Uterus (tissue), 4 donors: Measurements from ENCODE around the gene SLC6A6. TPM values are rescaled to one million over a fixed set of nuclear protein-coding genes. Genes with fewer than 3 reads are reported as not detected.
A peak's percentile ranks its signal among the peaks of the same experiment; 100 is the strongest.

ENCODE experiments used
- DNase-seq, 2 donors: peaks; one replicate each; pipeline ENCODE4 v3.0.0-alpha.2; 2019 to 2020
- H3K27ac ChIP-seq, 2 donors: fragments of 200-600 bp; sonication (generic); 1 replicate in 1 of 2; 2 replicates in 1 of 2; pipeline ENCODE4 v1.5.1; 2016 to 2018
- H3K27me3 ChIP-seq, 2 donors: fragments of 200-600 bp; sonication (generic); one replicate each; pipeline ENCODE4 v1.5.1; 2018 to 2019; ENCODE audit warnings: control low read depth in 1 of 2
- H3K36me3 ChIP-seq, 2 donors: fragments of 200-600 bp; sonication (generic); one replicate each; pipeline ENCODE4 v1.5.1; 2019; ENCODE audit warnings: control low read depth in 1 of 2
- H3K4me1 ChIP-seq, 2 donors: fragments of 200-600 bp; sonication (generic); one replicate each; pipeline ENCODE4 v1.5.1; 2018 to 2019; ENCODE audit warnings: control low read depth in 1 of 2
- H3K4me3 ChIP-seq, 2 donors: fragments of 200-600 bp; sonication (generic); 1 replicate in 1 of 2; 2 replicates in 1 of 2; pipeline ENCODE4 v1.5.1; 2018 to 2019; ENCODE audit warnings: mild to moderate bottlenecking in 1 of 2
- H3K9me3 ChIP-seq, 2 donors: fragments of 200-600 bp; sonication (generic); one replicate each; pipeline ENCODE4 v1.5.1; 2019; ENCODE audit warnings: control low read depth in 1 of 2
- CTCF ChIP-seq, 4 experiments: fragments of 200-600 bp in 2 of 4; fragments of 450-650 bp in 2 of 4; sonication (generic) in 2 of 4; IDR thresholded peaks; one replicate each; pipeline ENCODE4 v1.5.1; 2016 to 2019; ENCODE audit warnings: antibody characterized with exemption in 4 of 4, mild to moderate bottlenecking in 2 of 4, moderate library complexity in 1 of 4
- POLR2A ChIP-seq, 2 donors: fragments of 450-650 bp; IDR thresholded peaks; one replicate each; pipeline ENCODE4 v1.6.1; 2016; ENCODE audit warnings: antibody characterized with exemption in 2 of 2, mild to moderate bottlenecking in 1 of 2, moderate library complexity in 1 of 2
- intact Hi-C: fragments of 100-400 bp; cut with DNase I; formaldehyde crosslinking; loops from one replicate; pipeline ENCODE4 v1.15.1; 2023; ENCODE audit warnings: low total_unique reads
- total RNA-seq, 4 donors: library from RNA; depleted of rRNA in 3 of 4; stranded (reverse); fragments of >200 nt in 3 of 4; gene quantifications; one replicate each; pipeline versions ENCODE4 v1.1.0 to v1.2.4, GENCODE V29; 2014 to 2023
- donor health status: DM: yes; HTN: yes; CAD: no.

Gene SLC6A6
- total RNA-seq, 4 donors from 2014 or later, result 15.9 to 37.5 (median 18.0) TPM

- H3K27ac ChIP-seq, result peak overlapping the region; percentile 78 to 90
- no peak for DNase-seq
- H3K4me1 ChIP-seq, result peaks cover 8 to 13% of the 10 kb centered on the region in 2 donors
- intact Hi-C loops, result no loop called here
- H3K27me3 ChIP-seq, result no peaks in the 10 kb centered on the region
- no peaks in the 10 kb centered on the region for H3K9me3 ChIP-seq
- H3K4me3 ChIP-seq, result no peak overlapping the region
- TF ChIP-seq POLR2A (IDR thresholded peaks at IDR 0.05), result no peak
- no peaks in the 10 kb centered on the region for H3K36me3 ChIP-seq
These were observed 51.7 kb downstream of the SLC6A6 start for GRCh38 chr3:14453876-14454638.

- Histone ChIP-seq H3K27me3 (no peaks in the 10 kb centered on the region), H3K27ac (peak overlapping the region; percentile 78 to 90), H3K9me3 (no peaks in the 10 kb centered on the region), H3K36me3 (no peaks in the 10 kb centered on the region), H3K4me1 (peaks cover 8 to 13% of the 10 kb centered on the region in 2 donors), H3K4me3 (no peak overlapping the region)
- intact Hi-C loops, result no loop called here
- no peak for TF ChIP-seq POLR2A (IDR thresholded peaks at IDR 0.05)
- no peak for TF ChIP-seq CTCF (IDR thresholded peaks at IDR 0.05)
- no peak for DNase-seq
These were observed 52.4 kb downstream of the SLC6A6 start for GRCh38 chr3:14454639-14455310.

GRCh38 chr3:14455571-14456317 is 53.3 kb downstream of the SLC6A6 start:
- Histone ChIP-seq H3K27me3 (no peaks in the 10 kb centered on the region), H3K4me1 (peaks cover 8 to 13% of the 10 kb centered on the region in 2 donors), H3K27ac (peak overlapping the region; percentile 13 to 47), H3K9me3 (no peaks in the 10 kb centered on the region), H3K36me3 (no peaks in the 10 kb centered on the region), H3K4me3 (no peak overlapping the region)
- intact Hi-C loops, result no loop called here
- DNase-seq, result peak in 1 of 2 donors; percentile 52
- no peak for TF ChIP-seq POLR2A (IDR thresholded peaks at IDR 0.05)
- no peak for TF ChIP-seq CTCF (IDR thresholded peaks at IDR 0.05)

- no peaks in the 10 kb centered on the region for H3K9me3 ChIP-seq
- TF ChIP-seq POLR2A (IDR thresholded peaks at IDR 0.05) (no peak), CTCF (IDR thresholded peaks at IDR 0.05) (no peak)
- H3K36me3 ChIP-seq, result no peaks in the 10 kb centered on the region
- intact Hi-C loops, result no loop called here
- H3K4me1 ChIP-seq, result peaks cover 8 to 9% of the 10 kb centered on the region in 2 donors
- DNase-seq, result no peak
- H3K27me3 ChIP-seq, result no peaks in the 10 kb centered on the region
- peak overlapping the region in 1 of 2 donors; percentile 20 for H3K27ac ChIP-seq
- H3K4me3 ChIP-seq, result no peak overlapping the region
These were observed 54.4 kb downstream of the SLC6A6 start for GRCh38 chr3:14456794-14457193.

GRCh38 chr3:14457481-14457880 is 55.1 kb downstream of the SLC6A6 start:
- H3K4me1 ChIP-seq, result peaks cover 2 to 8% of the 10 kb centered on the region in 2 donors
- TF ChIP-seq POLR2A (IDR thresholded peaks at IDR 0.05) (no peak), CTCF (IDR thresholded peaks at IDR 0.05) (no peak)
- no peaks in the 10 kb centered on the region for H3K9me3 ChIP-seq
- no peak for DNase-seq
- intact Hi-C loops, result no loop called here
- H3K27me3 ChIP-seq, result no peaks in the 10 kb centered on the region
- no peak overlapping the region for H3K27ac ChIP-seq
- H3K36me3 ChIP-seq, result no peaks in the 10 kb centered on the region
- no peak overlapping the region for H3K4me3 ChIP-seq
